Measurements from ENCODE around the gene SLC35A1.

DNA sequence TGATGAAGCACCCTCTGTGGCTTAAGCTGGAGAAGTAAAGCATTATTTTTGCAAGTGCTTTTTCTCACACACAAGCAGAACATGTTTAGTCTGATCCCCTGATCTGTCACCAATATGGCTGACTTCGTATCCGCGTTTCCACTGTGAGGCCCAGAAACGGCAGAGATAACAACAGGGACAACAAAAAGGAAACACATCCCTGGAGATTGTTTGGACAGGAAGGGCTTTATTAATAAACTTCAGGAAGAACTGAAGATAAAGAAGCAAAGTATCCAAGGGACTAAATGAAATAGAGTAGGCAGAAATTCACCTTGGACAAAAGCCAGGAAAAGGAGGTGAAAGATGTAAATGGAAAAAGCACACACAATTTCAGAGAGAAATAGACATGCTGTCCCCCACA lies 67.8 kb downstream of the SLC35A1 start:
- no peak for TF ChIP-seq POLR2A (IDR thresholded peaks at IDR 0.05)
- TF ChIP-seq, protein P1, sequence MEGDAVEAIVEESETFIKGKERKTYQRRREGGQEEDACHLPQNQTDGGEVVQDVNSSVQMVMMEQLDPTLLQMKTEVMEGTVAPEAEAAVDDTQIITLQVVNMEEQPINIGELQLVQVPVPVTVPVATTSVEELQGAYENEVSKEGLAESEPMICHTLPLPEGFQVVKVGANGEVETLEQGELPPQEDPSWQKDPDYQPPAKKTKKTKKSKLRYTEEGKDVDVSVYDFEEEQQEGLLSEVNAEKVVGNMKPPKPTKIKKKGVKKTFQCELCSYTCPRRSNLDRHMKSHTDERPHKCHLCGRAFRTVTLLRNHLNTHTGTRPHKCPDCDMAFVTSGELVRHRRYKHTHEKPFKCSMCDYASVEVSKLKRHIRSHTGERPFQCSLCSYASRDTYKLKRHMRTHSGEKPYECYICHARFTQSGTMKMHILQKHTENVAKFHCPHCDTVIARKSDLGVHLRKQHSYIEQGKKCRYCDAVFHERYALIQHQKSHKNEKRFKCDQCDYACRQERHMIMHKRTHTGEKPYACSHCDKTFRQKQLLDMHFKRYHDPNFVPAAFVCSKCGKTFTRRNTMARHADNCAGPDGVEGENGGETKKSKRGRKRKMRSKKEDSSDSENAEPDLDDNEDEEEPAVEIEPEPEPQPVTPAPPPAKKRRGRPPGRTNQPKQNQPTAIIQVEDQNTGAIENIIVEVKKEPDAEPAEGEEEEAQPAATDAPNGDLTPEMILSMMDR (IDR thresholded peaks at IDR 0.05) = no peak

Measured in testis (tissue), 2 donors.